Stimulated activated CD4-positive, alpha-beta T cell treated with anti-CD3 and anti-CD28 coated beads, Interleukin-4, amount 100 ng/mL, for 1 hour (primary cell): Measurements from ENCODE around the gene NPAS2.
A peak's percentile ranks its signal among the peaks of the same experiment; 100 is the strongest.

Experiments
- DNase-seq: peaks from one replicate; pipeline ENCODE4 v3.0.0-alpha.2; 2020

NPAS2 gene

DNA sequence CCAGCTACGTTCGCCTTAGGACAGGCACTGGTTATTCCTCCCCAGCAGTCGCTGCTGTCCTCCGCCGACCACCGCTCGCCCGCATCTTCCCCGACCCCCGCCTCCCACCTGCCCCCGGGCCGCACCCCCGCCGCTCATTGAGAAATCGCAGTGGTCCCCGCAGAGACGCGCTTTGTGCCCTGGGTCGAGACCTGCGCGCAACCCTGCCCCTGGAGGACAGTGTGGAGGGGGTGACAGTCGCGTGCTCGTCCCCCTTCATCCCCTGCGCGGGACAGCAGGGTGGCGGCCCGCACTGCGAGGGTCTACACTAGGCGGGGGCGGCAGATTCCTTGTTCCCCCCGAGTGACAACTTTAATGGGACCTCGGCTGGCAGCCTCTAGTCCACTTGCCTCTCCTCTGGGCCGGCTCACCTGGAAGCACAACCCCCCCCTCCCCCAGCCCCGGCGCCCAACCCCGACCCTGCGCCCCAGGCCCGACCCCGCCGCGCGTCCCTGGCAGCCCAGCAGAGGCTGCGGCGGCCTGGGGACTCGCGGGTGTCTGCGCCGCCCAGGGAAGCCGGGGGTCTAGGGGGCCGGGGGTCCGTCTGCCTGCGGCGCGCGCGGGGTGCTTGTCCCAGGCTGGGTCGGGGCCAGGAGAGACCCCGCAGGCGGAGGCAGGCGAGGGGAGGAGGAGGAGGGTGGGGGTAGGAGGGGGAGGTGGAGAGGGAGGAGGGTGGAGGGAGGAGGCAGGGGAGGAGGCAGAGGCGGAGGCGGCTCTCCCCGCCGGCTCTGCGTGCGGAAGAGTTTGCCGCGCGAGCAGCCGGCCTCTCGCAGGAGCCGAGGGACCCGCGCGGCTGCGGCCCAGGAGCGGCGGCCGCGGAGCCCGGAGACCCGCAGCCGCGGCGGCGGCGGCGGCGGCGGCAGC is at the start of gene NPAS2:
Gene NPAS2, plus strand, starts transcription at position 770 of the 903 bp plus-strand sequence. CDS start 84,616 bp downstream, outside the sequence.
- peak; percentile 36 for DNase-seq

- DNase-seq, result no peak
These were observed 48.8 kb upstream of the NPAS2 start for GRCh38 chr2:100771125-100771524.

GRCh38 chr2:100773538-100773937 is 46.4 kb upstream of the NPAS2 start:
- no peak for DNase-seq

DNA sequence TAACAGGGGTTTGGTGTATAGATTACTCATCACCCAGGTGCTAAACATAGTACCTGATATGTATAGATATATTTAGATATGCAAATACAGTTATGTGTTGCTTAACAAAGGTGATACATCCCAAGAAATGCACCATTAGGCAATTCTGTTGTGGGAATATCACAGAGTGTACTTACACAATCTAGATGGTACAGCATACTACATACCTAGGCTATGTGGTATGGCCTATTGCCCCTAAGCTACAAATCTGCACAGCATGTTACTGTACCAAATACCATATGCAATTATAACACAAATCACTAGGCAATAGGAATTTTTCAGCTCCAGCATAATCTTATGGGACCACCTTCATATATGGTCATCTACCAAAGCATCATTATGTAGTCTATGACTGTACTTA is 43.5 kb upstream of the NPAS2 start:
- DNase-seq, result no peak

- DNase-seq, result no peak
These were observed 41.1 kb upstream of the NPAS2 start for GRCh38 chr2:100778637-100779450.

- DNase-seq, result no peak
These were observed 40.1 kb upstream of the NPAS2 start for GRCh38 chr2:100779908-100780202.

- no peak for DNase-seq
These were observed 39.5 kb upstream of the NPAS2 start for GRCh38 chr2:100780203-100781008.

- DNase-seq, result no peak
These were observed 39.0 kb upstream of the NPAS2 start for GRCh38 chr2:100781009-100781325.

DNA sequence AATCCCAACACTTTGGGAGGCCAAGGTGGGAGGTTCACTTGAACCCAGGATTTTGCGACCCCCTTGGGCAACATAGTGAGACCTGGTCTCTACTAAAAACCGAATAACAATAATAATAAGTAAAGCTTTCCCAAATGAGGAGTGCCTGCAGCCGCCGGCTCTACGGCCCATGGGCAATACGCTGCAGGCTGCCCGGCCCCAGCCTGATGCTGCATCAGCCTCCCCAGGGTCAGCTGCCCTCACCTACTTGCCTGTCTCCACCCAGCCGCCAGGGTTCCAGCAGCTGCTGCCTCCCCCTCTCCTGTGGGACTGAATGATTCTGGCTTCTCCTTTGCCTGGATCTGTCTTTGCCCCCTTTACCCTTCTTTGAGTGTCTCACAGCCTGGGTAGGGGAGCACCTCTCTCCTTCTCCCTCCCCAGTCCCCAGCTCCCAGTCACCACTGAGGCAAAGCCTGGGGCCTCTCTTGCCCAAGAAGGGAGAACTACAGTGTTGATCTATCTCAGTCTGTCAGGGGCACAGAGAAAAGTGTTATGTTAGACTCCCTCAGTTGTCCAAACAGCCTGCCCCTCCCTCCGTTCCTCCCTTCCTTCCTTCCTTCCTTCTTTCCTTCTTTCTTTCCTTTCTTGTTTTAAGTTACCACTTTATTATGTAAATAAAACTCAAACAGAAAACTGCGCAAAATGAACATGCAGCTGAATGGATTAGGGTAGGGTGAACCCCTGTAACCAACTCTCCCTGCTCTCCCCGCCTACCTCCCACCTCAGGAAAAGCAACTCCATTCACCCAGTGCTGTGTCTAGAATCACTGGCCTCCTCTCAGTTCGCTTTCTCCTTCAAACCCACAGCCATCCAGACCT is 38.2 kb upstream of the NPAS2 start:
- no peak for DNase-seq

DNA sequence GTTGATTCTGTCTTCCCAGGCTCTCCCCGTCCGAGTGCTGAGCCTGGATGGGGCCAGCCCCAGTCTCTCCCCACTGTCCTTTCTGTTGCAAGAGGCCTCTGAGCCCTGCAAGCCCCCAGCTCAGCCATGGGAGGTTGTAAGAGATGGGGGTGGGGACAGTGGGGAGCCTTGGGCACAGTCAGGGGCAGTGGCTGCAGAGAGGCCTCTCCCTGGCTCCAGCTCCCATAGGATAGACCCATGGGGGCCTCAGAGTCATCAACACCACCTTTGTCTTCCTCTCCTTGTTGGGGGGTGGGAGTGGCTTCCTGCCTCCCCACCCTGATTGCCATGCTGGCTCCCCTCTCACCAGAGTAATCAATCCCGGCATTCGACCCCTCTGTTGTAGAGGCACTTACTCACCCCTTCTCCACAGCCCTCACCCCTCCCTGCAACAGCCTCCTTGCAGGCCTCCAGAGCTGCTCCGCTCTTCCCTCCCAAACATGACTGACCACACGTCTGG is 37.5 kb upstream of the NPAS2 start:
- DNase-seq, result no peak

GRCh38 chr2:100783987-100784386 is 36.0 kb upstream of the NPAS2 start:
- no peak for DNase-seq

GRCh38 chr2:100784681-100785080 is 35.3 kb upstream of the NPAS2 start:
- DNase-seq, result no peak

DNA sequence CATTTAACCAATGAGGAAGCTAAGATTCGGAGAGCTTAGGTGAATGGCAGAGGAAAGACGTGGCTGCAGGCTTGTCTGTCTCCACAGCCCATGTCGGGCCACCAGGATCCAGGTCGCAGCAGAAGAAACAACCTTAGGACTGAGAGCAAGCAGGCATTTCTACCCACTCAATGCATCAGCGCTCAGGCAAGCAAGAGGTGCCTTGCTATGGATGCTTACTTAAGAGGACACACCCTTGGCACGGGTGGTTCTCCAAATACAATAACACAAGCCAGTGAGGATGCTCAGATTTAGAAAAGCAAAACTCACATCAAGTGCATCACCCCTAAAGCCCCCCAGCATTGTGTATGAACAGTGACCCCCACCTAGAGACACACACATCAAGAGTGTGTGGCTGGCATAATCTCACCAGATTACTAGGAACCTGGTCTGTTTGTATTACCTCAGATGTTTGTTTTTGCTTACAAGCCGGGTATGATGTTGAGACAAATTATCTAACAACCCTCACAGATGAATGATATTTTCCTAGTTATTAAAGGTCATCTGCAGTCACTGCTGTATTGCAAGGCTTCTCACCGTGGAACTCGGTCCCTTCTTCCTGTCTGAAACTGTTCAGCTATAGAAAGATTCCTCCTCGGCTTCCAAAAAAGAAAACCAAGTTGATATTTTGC is 34.2 kb upstream of the NPAS2 start:
- DNase-seq, result no peak

- no peak for DNase-seq
These were observed 33.7 kb upstream of the NPAS2 start for GRCh38 chr2:100786297-100786658.

- no peak for DNase-seq
These were observed 33.0 kb upstream of the NPAS2 start for GRCh38 chr2:100786985-100787384.

DNA sequence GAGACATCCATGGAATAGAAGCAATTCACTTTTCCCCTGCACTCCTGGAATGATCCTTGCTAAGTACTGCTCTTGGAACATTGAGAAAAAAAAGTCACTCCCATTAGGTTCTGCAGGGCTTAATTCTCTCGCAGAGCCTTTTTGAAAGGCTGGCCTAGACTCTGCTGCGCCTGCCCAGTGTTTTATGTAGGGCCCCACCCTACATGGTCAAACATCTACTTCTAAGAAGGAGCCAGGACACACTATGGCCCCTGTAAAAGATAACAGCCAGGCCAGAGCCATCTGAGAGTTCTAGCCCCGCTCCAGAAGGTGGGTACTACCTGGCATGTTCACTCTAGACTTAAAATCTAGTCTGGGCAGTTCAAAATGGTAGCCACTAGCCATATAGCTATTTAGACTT is 30.6 kb upstream of the NPAS2 start:
- DNase-seq, result no peak

DNA sequence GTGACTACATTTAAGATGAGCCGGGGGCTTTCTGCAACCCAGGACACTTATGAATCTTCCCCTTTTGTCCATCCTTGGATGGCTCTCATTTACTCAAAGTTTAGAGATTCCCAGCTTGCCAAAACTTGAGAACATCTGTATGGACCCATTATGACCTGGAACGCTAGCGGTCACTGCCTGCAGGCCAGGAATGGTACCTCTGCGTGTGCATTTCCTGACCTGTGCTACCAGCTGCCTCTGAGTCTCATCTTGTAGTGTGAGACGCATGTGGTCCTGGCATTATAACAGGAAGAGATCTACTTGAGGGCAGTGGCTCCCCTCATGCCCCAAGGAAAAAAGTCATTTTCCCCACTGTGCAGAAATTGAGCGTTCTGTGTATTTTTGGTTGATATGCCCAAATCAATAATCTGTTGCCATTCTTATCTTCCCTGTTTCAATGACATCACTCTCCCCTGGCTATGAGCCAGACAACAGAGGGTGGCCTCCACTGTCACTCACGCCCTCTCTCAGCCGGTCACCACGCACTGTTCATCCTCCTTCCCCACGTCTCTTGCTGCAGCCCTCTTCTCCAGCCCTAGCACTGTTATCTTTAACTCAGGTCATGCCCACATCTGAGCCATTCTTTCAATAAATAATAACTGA is 28.5 kb upstream of the NPAS2 start:
- DNase-seq, result no peak

- DNase-seq, result no peak
These were observed 28.0 kb upstream of the NPAS2 start for GRCh38 chr2:100791936-100792308.

- DNase-seq, result no peak
These were observed 26.7 kb upstream of the NPAS2 start for GRCh38 chr2:100793220-100793619.

GRCh38 chr2:100793982-100794381 is 26.0 kb upstream of the NPAS2 start:
- DNase-seq, result no peak

GRCh38 chr2:100796499-100797100 is 23.3 kb upstream of the NPAS2 start:
- no peak for DNase-seq
